ENCODE measurements around the gene RHOH.

Gene RHOH

GRCh38 chr4:40247350-40247749 lies 50.5 kb downstream of the RHOH start:
- no peaks in the 10 kb centered on the region for H3K9me3 ChIP-seq
- no peak overlapping the region for H3K4me3 ChIP-seq
- no peak for TF ChIP-seq CTCF (IDR thresholded peaks at IDR 0.05)
- H3K27ac ChIP-seq, result no peak overlapping the region
- no peaks in the 10 kb centered on the region for H3K36me3 ChIP-seq
- intact Hi-C loops (cut with DNase I; ENCODE audit: low total_unique reads), result no loop called here
- no peaks in the 10 kb centered on the region for H3K4me1 ChIP-seq
- DNase-seq, result no peak
- H3K27me3 ChIP-seq, result no peaks in the 10 kb centered on the region

- Histone ChIP-seq H3K27me3 (no peaks in the 10 kb centered on the region), H3K36me3 (no peaks in the 10 kb centered on the region), H3K4me3 (no peak overlapping the region), H3K9me3 (no peaks in the 10 kb centered on the region), H3K27ac (no peak overlapping the region), H3K4me1 (no peaks in the 10 kb centered on the region)
- intact Hi-C loops (cut with DNase I; ENCODE audit: low total_unique reads), result no loop called here
- TF ChIP-seq CTCF (IDR thresholded peaks at IDR 0.05), result no peak
- no peak for DNase-seq
Measured at GRCh38 chr4:40251366-40251765, 54.5 kb downstream of the RHOH start.

GRCh38 chr4:40253906-40254305 lies 57.1 kb downstream of the RHOH start:
- DNase-seq, result no peak
- intact Hi-C loops (cut with DNase I; ENCODE audit: low total_unique reads), result no loop called here
- Histone ChIP-seq H3K36me3 (no peaks in the 10 kb centered on the region), H3K9me3 (no peaks in the 10 kb centered on the region), H3K27me3 (no peaks in the 10 kb centered on the region), H3K27ac (no peak overlapping the region), H3K4me1 (no peaks in the 10 kb centered on the region), H3K4me3 (no peak overlapping the region)
- TF ChIP-seq CTCF (IDR thresholded peaks at IDR 0.05), result no peak

GRCh38 chr4:40254608-40255392 lies 58.0 kb downstream of the RHOH start:
- H3K4me3 ChIP-seq, result no peak overlapping the region
- TF ChIP-seq CTCF (IDR thresholded peaks at IDR 0.05), result no peak
- H3K9me3 ChIP-seq, result no peaks in the 10 kb centered on the region
- H3K27me3 ChIP-seq, result no peaks in the 10 kb centered on the region
- no peaks in the 10 kb centered on the region for H3K36me3 ChIP-seq
- intact Hi-C loops (cut with DNase I; ENCODE audit: low total_unique reads), result no loop called here
- H3K27ac ChIP-seq, result no peak overlapping the region
- no peak for DNase-seq
- no peaks in the 10 kb centered on the region for H3K4me1 ChIP-seq

GRCh38 chr4:40255393-40256281 lies 58.8 kb downstream of the RHOH start:
- TF ChIP-seq CTCF (IDR thresholded peaks at IDR 0.05), result no peak
- no peak for DNase-seq
- Histone ChIP-seq H3K27ac (no peak overlapping the region), H3K4me1 (no peaks in the 10 kb centered on the region), H3K36me3 (no peaks in the 10 kb centered on the region), H3K4me3 (no peak overlapping the region), H3K27me3 (no peaks in the 10 kb centered on the region), H3K9me3 (no peaks in the 10 kb centered on the region)
- intact Hi-C loops (cut with DNase I; ENCODE audit: low total_unique reads), result no loop called here
